GM21528 (cell line): ENCODE results near the gene LSAMP.
"Not testable (repeated sequence)": the region's sequence is repeated elsewhere in the genome, so short reads cannot be mapped to it uniquely, and the experiment has no call there.

Experiments used
- ATAC-seq: cut with Tn5 transposase; IDR thresholded peaks from one replicate; pipeline ENCODE4 v1.9.1; 2021; ENCODE audit warnings: mild to moderate bottlenecking, moderate library complexity; ENCODE audit not compliant: unreplicated experiment, low FRiP score

LSAMP gene

GRCh38 chr3:115788921-115789470 lies 656.3 kb downstream of the LSAMP start:
- ATAC-seq = no peak

GRCh38 chr3:115787818-115788217 lies 657.5 kb downstream of the LSAMP start:
- no peak for ATAC-seq

- no peak for ATAC-seq
Observed at GRCh38 chr3:115785782-115786181, 659.5 kb downstream of the LSAMP start.

GRCh38 chr3:115784739-115785536 lies 660.3 kb downstream of the LSAMP start:
- no peak for ATAC-seq

- peak; percentile 94 for ATAC-seq
Observed at GRCh38 chr3:115783938-115784738, 661.1 kb downstream of the LSAMP start.

- ATAC-seq = not testable (repeated sequence)
Observed at GRCh38 chr3:115783426-115783825, 661.9 kb downstream of the LSAMP start.

GRCh38 chr3:115779011-115779410 lies 666.3 kb downstream of the LSAMP start:
- no peak for ATAC-seq

- no peak for ATAC-seq
Observed at GRCh38 chr3:115772951-115773350, 672.3 kb downstream of the LSAMP start.

GRCh38 chr3:115768661-115769060 lies 676.6 kb downstream of the LSAMP start:
- no peak for ATAC-seq

GRCh38 chr3:115766587-115767482 lies 678.5 kb downstream of the LSAMP start:
- no peak for ATAC-seq

- ATAC-seq = no peak
Observed at GRCh38 chr3:115761927-115762305, 683.4 kb downstream of the LSAMP start.

- no peak for ATAC-seq
Observed at GRCh38 chr3:115760716-115761115, 684.6 kb downstream of the LSAMP start.

GRCh38 chr3:115758076-115758763 lies 687.1 kb downstream of the LSAMP start:
- ATAC-seq = no peak

GRCh38 chr3:115752978-115753377 lies 692.3 kb downstream of the LSAMP start:
- ATAC-seq = not testable (repeated sequence)
